Iris pigment epithelial cell (primary cell): ENCODE data around the gene HOMER1.
"Not testable (repeated sequence)": the region's sequence is repeated elsewhere in the genome, so short reads cannot be mapped to it uniquely, and the experiment has no call there.

Experiments used
- DNase-seq: peaks from one replicate; pipeline ENCODE4 v3.0.0-alpha.2; 2011; ENCODE audit warnings: low read depth

HOMER1 gene

GRCh38 chr5:79417495-79417894, 96.4 kb downstream of the HOMER1 start:
- DNase-seq: no peak

GRCh38 chr5:79416499-79416898, 97.4 kb downstream of the HOMER1 start:
- peak; percentile 2 for DNase-seq

GRCh38 chr5:79413112-79413511, 100.8 kb downstream of the HOMER1 start:
- DNase-seq: no peak

GRCh38 chr5:79408028-79408427, 105.9 kb downstream of the HOMER1 start:
- DNase-seq: peak; percentile 28

GRCh38 chr5:79407591-79407990, 106.3 kb downstream of the HOMER1 start:
- no peak for DNase-seq

- DNase-seq: no peak
These were observed 112.7 kb downstream of the HOMER1 start for GRCh38 chr5:79401216-79401615.

- DNase-seq: no peak
These were observed 114.9 kb downstream of the HOMER1 start for GRCh38 chr5:79399046-79399445.

- DNase-seq: no peak
These were observed 116.9 kb downstream of the HOMER1 start for GRCh38 chr5:79397080-79397479.

- peak; percentile 36 for DNase-seq
These were observed 117.7 kb downstream of the HOMER1 start for GRCh38 chr5:79396265-79396664.

GRCh38 chr5:79395296-79395695, 118.6 kb downstream of the HOMER1 start:
- no peak for DNase-seq

GRCh38 chr5:79392776-79393175, 121.2 kb downstream of the HOMER1 start:
- DNase-seq: no peak

- DNase-seq: no peak
These were observed 127.3 kb downstream of the HOMER1 start for GRCh38 chr5:79386679-79387078.

GRCh38 chr5:79385126-79385525, 128.8 kb downstream of the HOMER1 start:
- DNase-seq: not testable (repeated sequence)

GRCh38 chr5:79378510-79379186, 135.3 kb downstream of the HOMER1 start:
- no peak for DNase-seq

- peak; percentile 55 for DNase-seq
These were observed 156.5 kb downstream of the HOMER1 start for GRCh38 chr5:79357398-79357797.

- DNase-seq: no peak
These were observed 164.1 kb downstream of the HOMER1 start for GRCh38 chr5:79349881-79350280.

- no peak for DNase-seq
These were observed 164.9 kb downstream of the HOMER1 start for GRCh38 chr5:79349047-79349446.

GRCh38 chr5:79346420-79346824, 167.5 kb downstream of the HOMER1 start:
- peak; percentile 40 for DNase-seq

- DNase-seq: no peak
These were observed 179.9 kb downstream of the HOMER1 start for GRCh38 chr5:79333852-79334557.

GRCh38 chr5:79330071-79330470, 183.9 kb downstream of the HOMER1 start:
- no peak for DNase-seq

GRCh38 chr5:79329453-79329852, 184.5 kb downstream of the HOMER1 start:
- DNase-seq: no peak
